Fibroblast of the aortic adventitia (primary cell): ENCODE results near the gene MIPOL1. TPM values are rescaled to one million over a fixed set of nuclear protein-coding genes. Genes with fewer than 3 reads are reported as not detected.

ENCODE experiments used
- DNase-seq: peaks from one replicate; pipeline ENCODE4 v3.0.0-alpha.2; 2010; ENCODE audit warnings: low read depth
- H3K4me3 ChIP-seq: 2 replicates; pipeline ENCODE4 v1.5.1; 2011; ENCODE audit warnings: low read depth, mild to moderate bottlenecking, control low read depth, low read length, moderate library complexity
- total RNA-seq: library from RNA; depleted of rRNA; stranded (reverse); fragments of >200 nt; gene quantifications from 2 replicates; pipeline ENCODE4 v1.2.3, GENCODE V29; 2012; ENCODE audit warnings: low replicate concordance
- TF ChIP-seq, protein P1 (sequence below): IDR thresholded peaks from 2 replicates; pipeline ENCODE4 v1.5.1; 2011; ENCODE audit warnings: mild to moderate bottlenecking, low read length, control low read depth, inconsistent platforms; ENCODE audit not compliant: insufficient read depth

Gene MIPOL1
- total RNA-seq, 1 donor: 12.5 TPM

- DNase-seq: no peak
- TF ChIP-seq, protein P1, sequence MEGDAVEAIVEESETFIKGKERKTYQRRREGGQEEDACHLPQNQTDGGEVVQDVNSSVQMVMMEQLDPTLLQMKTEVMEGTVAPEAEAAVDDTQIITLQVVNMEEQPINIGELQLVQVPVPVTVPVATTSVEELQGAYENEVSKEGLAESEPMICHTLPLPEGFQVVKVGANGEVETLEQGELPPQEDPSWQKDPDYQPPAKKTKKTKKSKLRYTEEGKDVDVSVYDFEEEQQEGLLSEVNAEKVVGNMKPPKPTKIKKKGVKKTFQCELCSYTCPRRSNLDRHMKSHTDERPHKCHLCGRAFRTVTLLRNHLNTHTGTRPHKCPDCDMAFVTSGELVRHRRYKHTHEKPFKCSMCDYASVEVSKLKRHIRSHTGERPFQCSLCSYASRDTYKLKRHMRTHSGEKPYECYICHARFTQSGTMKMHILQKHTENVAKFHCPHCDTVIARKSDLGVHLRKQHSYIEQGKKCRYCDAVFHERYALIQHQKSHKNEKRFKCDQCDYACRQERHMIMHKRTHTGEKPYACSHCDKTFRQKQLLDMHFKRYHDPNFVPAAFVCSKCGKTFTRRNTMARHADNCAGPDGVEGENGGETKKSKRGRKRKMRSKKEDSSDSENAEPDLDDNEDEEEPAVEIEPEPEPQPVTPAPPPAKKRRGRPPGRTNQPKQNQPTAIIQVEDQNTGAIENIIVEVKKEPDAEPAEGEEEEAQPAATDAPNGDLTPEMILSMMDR: no peak
- H3K4me3 ChIP-seq: no peak overlapping the region
Observed at GRCh38 chr14:37403626-37404025, 205.9 kb downstream of the MIPOL1 start.

DNA sequence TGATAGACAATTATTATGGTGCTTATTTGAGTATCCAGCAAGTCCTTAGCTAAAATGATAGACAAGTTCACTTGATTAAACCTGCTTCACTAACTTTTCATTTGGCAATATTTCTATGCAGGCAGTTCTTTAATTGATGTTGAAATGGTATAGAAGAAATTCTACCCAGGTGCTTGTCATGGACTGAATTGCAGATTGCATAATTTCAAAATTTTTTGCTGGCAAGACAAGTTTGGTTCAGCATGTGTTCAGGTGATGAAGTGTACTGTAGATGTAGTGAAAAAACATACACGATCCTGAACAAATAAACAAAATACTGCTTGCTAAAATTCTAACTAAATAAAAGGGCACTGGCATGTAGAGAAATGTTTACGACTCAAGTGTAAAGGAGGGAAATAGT lies 208.4 kb downstream of the MIPOL1 start:
- TF ChIP-seq, protein P1: no peak
- no peak for DNase-seq
- H3K4me3 ChIP-seq: no peak overlapping the region

DNA sequence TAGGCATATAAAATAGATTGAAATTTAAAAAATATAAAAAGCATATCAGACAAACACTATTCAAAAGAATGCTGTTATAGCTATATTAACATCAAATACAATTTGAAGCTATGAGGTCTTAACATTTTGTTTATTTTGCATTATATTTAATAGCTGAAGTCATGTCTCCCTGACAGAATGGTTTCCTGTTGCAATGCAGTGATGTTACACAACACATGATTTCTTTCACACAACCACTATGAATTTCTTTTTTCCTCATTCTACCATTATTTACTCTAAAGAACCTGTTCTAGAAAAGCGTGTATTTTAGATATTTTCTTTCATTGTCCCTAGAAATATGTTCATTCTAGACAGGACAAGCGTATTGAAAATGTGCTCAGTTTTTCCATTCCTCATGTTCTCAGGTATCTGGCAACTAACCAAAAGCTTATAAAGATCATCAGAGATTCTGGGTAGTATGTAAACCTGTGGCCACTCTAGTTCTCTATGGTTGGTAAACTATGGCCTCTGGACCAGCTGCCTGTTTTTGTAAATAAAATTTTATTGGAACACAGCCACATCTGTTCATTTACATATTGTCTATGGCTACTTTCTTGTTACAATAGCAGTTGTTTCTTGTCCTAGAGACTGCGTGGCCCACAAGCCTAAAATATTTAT lies 213.5 kb downstream of the MIPOL1 start:
- H3K4me3 ChIP-seq: no peak overlapping the region
- DNase-seq: no peak
- TF ChIP-seq, protein P1: no peak

DNA sequence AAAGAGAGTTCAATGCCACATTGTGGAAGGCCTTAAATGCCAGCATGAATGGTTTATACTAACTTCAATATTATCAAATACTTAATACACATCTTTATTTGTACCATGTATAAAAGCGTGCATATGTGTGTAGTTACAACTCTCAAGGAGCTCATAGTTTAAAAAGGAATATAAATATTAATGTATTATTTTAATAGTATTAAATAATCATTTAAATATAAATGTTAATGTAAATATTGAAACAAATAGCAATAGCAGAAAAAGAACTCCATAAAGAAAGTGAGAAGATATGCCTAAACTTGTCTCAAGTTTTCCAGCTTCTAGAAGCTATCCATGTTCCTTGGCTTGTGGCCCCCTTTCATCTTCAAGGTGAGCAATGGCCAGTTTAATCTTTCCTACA lies 215.3 kb downstream of the MIPOL1 start:
- no peak for DNase-seq
- H3K4me3 ChIP-seq: no peak overlapping the region
- TF ChIP-seq, protein P1: no peak

DNA sequence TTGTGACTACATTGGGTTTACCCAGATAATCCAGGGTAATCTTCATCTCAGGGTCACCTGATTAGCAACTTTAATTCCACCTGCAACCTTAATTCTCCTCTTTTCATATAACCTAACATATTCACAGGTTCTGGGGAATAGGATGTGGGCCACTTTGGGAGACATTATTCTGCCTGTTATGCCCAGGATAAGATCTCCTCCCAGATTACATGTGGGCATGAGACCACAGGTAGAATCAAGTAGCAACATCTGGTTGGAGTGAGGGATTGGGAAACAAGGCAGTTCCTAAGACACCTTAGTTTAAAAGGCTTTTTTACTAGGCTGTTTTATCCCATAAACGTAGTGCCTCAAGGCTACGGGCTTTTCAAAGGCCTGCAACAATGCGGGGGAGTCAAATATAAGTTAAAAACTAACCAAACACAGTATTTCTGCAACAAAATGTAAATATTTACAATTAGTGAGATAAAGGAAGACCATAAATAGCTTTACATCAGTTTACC lies 215.8 kb downstream of the MIPOL1 start:
- H3K4me3 ChIP-seq: no peak overlapping the region
- TF ChIP-seq, protein P1: no peak
- DNase-seq: no peak

GRCh38 chr14:37416264-37416663 lies 218.5 kb downstream of the MIPOL1 start:
- TF ChIP-seq, protein P1: no peak
- no peak overlapping the region for H3K4me3 ChIP-seq
- DNase-seq: no peak

GRCh38 chr14:37417151-37417550 lies 219.4 kb downstream of the MIPOL1 start:
- no peak for DNase-seq
- H3K4me3 ChIP-seq: no peak overlapping the region
- TF ChIP-seq, protein P1: no peak
